Activated naive CD8-positive, alpha-beta T cell treated with anti-CD3 and anti-CD28 coated beads, Interleukin-2, amount 10 ng/mL, durations not matched to agents 7 days and 5 days (primary cell): Measurements from ENCODE around the gene ZFAND3. TPM values are rescaled to one million over a fixed set of nuclear protein-coding genes. Genes with fewer than 3 reads are reported as not detected.

Source experiments
- ATAC-seq: fragments of 150-1000 bp; cut with Tn5 transposase; one replicate; pipeline ENCODE4 v1.10.0; 2021; ENCODE audit warnings: low read depth, moderate library complexity
- POLR2A ChIA-PET: fragments of 350-600 bp; sonication (Branson Sonifier 250); formaldehyde crosslinking; loops from one replicate; lab custom pipeline; 2021; ENCODE audit warnings: antibody characterized with exemption; lab: Charles Lee
- DNase-seq: peaks from one replicate; pipeline ENCODE4 v3.0.0; 2021
- H3K27ac Mint-ChIP-seq: one replicate; pipeline ENCODE4 v1.8.0; 2022; ENCODE audit warnings: mild to moderate bottlenecking, mixed read lengths
- H3K27me3 Mint-ChIP-seq: one replicate; pipeline ENCODE4 v1.8.0; 2022; ENCODE audit warnings: mild to moderate bottlenecking, moderate library complexity, mixed read lengths
- H3K36me3 Mint-ChIP-seq: one replicate; pipeline ENCODE4 v1.8.0; 2021; ENCODE audit warnings: mild to moderate bottlenecking, mixed read lengths
- H3K4me1 Mint-ChIP-seq: one replicate; pipeline ENCODE4 v1.8.0; 2021; ENCODE audit warnings: mixed read lengths
- H3K4me3 Mint-ChIP-seq: one replicate; pipeline ENCODE4 v1.8.0; 2022; ENCODE audit warnings: mild to moderate bottlenecking, moderate library complexity, mixed read lengths
- H3K9me3 Mint-ChIP-seq: one replicate; pipeline ENCODE4 v1.8.0; 2021; ENCODE audit warnings: mixed read lengths
- total RNA-seq, 2 experiments: library from RNA; stranded (reverse); gene quantifications; one replicate each; pipeline ENCODE4 v1.2.3, GENCODE V29; 2021

ZFAND3 gene
- total RNA-seq, 2 experiments from 2014 or later, result 35.7 to 36.3 TPM

DNA sequence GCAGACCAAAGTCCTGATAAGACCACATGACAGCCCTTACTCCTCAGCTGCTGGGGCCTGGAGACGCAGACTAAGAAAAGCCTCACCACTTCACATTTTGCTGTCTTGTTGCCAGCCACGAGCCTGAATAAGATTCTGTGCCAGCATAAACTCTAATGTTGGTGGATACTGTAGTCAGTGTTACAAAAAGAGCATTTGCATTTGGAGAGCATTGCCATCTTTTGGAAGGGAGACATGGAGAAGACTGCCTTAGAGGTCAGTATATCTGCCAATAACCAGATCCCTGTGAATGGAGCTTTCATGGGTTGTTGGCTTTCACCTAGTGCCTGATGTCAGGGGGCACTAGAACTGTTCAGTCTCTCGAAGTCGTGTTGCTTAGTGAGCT lies 315.2 kb downstream of the ZFAND3 start:
- POLR2A ChIA-PET, result no interaction called here
- H3K4me1 Mint-ChIP-seq, result peaks cover 25% of the 10 kb centered on the region
- no peak overlapping the region for H3K27ac Mint-ChIP-seq
- ATAC-seq (no peak), DNase-seq (no peak)
- H3K4me3 Mint-ChIP-seq, result no peak overlapping the region
- H3K36me3 Mint-ChIP-seq, result peaks cover 15% of the 10 kb centered on the region
- H3K9me3 Mint-ChIP-seq, result no peaks in the 10 kb centered on the region
- no peaks in the 10 kb centered on the region for H3K27me3 Mint-ChIP-seq

DNA sequence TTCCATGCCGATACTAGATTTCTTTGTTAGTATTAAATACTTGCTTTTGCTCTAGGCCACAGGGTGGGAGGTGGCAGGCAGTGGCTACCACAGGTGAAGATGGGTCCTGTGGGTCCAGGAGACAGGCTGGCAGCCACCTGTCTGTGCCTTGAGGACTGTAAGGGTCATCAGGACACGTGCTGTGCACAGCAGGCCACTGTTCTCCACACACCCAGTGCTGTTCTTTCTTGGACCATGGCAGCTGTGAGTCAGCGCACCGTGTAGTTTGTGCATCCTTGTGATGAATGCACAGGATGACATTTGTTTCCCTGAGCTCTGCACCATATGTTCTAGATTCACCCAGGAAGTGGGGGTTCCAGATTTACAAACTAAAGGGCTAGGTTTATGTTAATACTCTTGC lies 317.0 kb downstream of the ZFAND3 start:
- Mint-ChIP-seq H3K36me3 (peaks cover 7% of the 10 kb centered on the region), H3K27me3 (no peaks in the 10 kb centered on the region), H3K9me3 (no peaks in the 10 kb centered on the region), H3K4me1 (peaks cover 11% of the 10 kb centered on the region), H3K27ac (no peak overlapping the region), H3K4me3 (no peak overlapping the region)
- ATAC-seq (no peak), DNase-seq (no peak)
- POLR2A ChIA-PET, result no interaction called here

DNA sequence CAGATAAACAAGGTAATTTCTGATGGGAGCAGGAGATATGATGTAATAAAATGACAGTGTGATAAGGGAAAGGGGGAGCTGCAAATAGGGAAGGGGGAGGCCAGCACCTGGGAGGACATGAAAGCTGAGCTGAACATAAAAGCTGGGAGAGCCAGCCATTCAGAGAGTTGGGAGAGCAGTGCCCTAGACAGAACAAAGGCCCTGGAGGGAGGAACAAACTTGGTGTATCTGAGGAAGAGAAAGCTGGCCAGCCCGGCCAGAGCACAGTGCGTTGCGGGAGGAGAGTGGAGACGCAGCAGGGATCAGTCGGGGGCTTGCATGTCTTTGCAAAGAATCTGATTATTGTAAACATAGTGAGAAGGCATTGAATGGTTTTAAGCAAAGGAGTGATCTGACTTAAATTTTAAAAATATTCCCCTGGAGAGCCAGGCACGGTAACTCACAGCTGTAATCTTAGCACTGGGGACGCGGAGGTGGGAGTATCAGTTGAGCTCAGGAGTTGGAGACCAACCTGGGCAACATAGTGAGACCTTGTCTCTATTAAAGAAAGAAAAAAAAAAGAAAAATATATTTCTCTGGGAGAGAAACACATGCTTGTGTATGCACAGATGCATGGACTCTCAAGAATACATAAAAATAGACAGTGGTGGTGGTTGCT lies 318.2 kb downstream of the ZFAND3 start:
- ATAC-seq, result no peak
- H3K9me3 Mint-ChIP-seq, result no peaks in the 10 kb centered on the region
- H3K4me1 Mint-ChIP-seq, result peaks cover 7% of the 10 kb centered on the region
- peaks cover 7% of the 10 kb centered on the region for H3K36me3 Mint-ChIP-seq
- no peaks in the 10 kb centered on the region for H3K27me3 Mint-ChIP-seq
- H3K4me3 Mint-ChIP-seq, result no peak overlapping the region
- no peak for DNase-seq
- POLR2A ChIA-PET, result no interaction called here
- no peak overlapping the region for H3K27ac Mint-ChIP-seq

DNA sequence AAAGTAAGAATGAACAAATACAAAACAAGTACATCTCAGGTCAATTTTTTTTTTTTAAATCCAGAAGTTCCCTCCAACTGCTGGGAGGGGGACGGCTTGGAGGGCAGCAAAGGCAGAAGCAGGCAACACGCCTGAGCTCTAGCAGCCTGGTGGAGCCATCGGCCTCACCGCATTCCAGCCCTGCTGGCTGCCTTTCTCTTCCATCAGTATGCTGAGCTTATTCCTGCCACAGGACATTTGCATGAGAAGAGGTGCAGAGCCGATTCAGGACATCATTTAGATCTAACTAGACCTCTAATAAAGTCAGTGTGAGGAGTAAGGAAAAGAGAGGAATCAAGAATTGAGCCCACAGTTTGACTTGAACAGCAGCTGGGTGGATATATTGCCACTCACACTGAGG lies 318.8 kb downstream of the ZFAND3 start:
- Mint-ChIP-seq H3K9me3 (no peaks in the 10 kb centered on the region), H3K27me3 (no peaks in the 10 kb centered on the region), H3K4me1 (peaks cover 5% of the 10 kb centered on the region), H3K27ac (no peak overlapping the region), H3K36me3 (peaks cover 7% of the 10 kb centered on the region), H3K4me3 (no peak overlapping the region)
- DNase-seq, result no peak
- POLR2A ChIA-PET, result no interaction called here
- ATAC-seq, result no peak

DNA sequence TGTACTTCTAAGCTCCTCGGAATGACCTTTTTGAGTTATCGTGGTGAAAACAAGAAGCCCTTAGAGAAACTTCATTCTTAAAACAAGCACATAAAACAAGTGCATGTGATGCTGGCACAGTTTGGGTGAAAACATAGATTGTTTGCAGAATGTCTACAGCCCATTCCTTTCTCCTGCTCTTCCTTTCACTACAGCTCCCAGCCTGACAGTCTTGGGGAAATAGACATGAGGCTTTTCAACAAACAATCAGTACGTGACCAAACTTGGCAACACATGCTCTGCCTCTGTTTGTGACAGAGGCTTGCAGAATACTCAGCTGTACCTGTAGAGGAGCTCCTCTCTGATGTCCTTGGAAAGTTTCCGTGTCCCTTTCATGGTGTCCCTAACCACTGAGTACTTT lies 321.6 kb downstream of the ZFAND3 start:
- Mint-ChIP-seq H3K4me3 (no peak overlapping the region), H3K27ac (no peak overlapping the region), H3K27me3 (no peaks in the 10 kb centered on the region), H3K4me1 (peaks cover 7% of the 10 kb centered on the region), H3K9me3 (no peaks in the 10 kb centered on the region), H3K36me3 (peaks cover 2% of the 10 kb centered on the region)
- POLR2A ChIA-PET, result no interaction called here
- no peak for DNase-seq
- ATAC-seq, result no peak

DNA sequence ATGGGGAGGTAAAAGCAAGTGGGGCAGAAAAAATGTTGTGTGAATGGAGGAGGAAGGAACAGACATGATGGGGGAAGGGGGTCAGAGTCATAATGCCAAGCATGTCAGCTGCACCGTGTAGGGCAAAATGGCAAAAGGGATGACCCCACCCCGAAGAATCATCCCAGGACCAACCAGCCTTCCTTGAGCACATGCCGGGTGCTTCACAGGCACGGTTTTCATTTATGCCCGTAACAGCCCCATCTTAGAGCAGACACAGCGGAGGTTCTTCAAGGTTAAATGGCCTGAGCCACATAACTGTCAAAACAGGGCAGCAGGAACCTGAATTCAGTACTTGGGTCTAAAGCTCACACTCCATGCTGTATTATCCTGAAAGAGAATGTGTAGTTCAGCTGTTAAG lies 322.2 kb downstream of the ZFAND3 start:
- POLR2A ChIA-PET, result no interaction called here
- no peaks in the 10 kb centered on the region for H3K27me3 Mint-ChIP-seq
- DNase-seq (no peak), ATAC-seq (no peak)
- peaks cover 2% of the 10 kb centered on the region for H3K36me3 Mint-ChIP-seq
- H3K27ac Mint-ChIP-seq, result no peak overlapping the region
- no peaks in the 10 kb centered on the region for H3K9me3 Mint-ChIP-seq
- no peak overlapping the region for H3K4me3 Mint-ChIP-seq
- peaks cover 7% of the 10 kb centered on the region for H3K4me1 Mint-ChIP-seq

DNA sequence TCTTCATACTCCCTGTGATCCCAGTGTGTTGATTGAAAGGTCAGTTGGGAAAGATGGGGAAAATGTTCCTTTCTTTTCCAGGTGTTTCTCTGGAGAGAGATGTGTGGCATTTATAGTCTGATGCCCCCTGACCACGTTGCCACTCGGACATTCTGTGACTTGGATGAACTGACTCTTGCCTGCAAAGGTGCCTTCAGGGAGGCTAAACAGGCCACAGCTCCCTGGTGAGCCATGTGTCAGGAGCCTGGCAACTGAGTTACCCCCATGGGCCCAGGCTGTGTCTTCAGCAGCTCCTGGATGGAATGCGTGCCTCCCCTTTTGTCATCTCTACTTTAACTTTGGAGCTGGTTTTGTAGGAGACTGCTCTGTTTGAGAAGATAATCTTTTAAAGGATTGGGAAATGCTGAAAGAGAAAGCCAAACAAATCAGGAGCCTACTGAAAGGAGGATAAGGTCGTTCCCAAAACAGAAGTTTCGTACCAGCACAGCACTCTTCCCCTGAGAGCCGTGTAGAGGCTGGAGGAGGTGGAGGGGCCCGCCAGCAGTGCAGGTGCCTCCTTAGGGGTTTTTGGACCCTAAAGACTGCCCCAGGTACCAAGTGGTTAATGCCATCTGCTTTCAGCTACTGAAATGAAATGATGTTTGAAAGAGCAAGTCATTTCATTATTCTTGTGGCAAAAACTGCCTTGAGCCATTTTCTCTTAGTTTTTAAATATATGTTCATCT lies 322.8 kb downstream of the ZFAND3 start:
- DNase-seq (no peak), ATAC-seq (no peak)
- H3K9me3 Mint-ChIP-seq, result no peaks in the 10 kb centered on the region
- H3K36me3 Mint-ChIP-seq, result peaks cover 2% of the 10 kb centered on the region
- no peak overlapping the region for H3K27ac Mint-ChIP-seq
- POLR2A ChIA-PET, result no interaction called here
- no peaks in the 10 kb centered on the region for H3K27me3 Mint-ChIP-seq
- peaks cover 7% of the 10 kb centered on the region for H3K4me1 Mint-ChIP-seq
- H3K4me3 Mint-ChIP-seq, result no peak overlapping the region

DNA sequence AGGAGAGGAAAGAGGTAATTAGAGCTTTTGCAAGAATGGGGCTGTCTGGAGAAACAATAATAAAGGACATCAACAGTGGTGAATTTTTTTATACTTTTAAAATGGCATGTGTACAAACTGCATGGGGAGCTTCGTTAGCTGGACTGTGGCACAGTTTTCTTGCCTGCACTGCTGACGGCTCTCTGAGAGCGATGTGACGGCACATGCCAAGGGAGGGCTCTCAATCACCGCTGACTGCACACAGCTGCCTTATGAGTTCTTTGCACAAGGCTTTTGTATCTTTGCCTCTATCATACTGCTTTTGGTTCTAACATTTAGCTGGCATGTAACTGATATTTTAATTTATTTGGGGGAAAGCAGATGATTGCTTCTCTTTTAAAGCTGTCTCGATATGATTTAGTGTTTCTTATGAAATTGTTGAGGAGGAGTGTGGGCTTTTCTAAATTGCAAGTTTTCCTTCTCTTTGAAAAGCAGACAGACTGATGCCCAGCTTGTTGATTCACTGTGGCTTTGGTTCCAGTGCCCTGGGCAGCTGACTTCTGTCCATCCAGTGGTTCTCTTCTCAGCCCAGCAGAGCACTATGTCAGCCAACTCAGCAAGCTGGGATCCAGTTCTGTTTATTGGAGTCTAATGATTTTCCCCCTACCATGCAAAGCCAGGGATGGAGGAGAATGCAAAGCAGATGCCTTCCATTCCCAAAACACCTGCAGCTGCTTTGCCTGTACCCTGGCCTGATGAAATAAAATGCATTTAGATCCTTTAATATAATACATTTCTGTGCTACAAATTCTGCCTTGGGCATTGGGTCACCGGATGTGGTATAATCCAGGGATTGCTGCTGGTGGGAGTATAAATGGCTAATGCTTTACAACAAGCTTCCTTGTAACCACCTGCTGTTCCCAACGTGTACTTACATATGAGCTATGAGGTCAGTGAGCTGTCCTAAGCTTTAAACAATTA lies 323.9 kb downstream of the ZFAND3 start:
- H3K4me1 Mint-ChIP-seq, result peaks cover 11% of the 10 kb centered on the region
- H3K27me3 Mint-ChIP-seq, result no peaks in the 10 kb centered on the region
- POLR2A ChIA-PET, result no interaction called here
- peaks cover 2% of the 10 kb centered on the region for H3K36me3 Mint-ChIP-seq
- H3K27ac Mint-ChIP-seq, result no peak overlapping the region
- no peak for DNase-seq
- H3K4me3 Mint-ChIP-seq, result no peak overlapping the region
- H3K9me3 Mint-ChIP-seq, result no peaks in the 10 kb centered on the region
- ATAC-seq, result no peak

DNA sequence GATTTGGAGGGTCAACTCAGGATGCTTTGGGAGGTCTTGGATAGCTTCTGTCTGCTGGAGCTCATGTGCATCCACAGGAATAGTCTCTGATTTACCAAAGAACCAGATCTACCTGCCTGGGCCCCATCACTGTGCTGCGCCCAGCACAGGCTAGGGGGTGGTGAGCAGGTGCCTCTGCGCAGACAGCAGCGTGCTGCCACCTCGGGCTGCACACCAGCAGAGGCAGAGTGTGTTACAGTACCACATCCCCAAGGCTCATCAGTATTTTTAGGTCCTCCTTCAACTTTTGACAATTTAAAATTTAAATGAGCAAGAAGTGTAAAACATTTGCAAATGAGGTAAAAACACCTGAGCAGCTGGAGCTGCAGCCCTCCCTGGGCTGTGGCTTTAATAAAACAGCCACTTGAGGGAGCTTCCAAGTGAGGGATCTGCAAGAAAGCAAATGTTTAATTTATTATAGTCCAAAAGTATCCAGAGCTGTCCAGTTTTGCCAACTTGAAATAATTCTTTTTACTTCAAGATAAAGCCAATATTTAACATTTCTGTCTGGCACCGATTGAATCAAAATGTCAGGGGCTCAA lies 324.9 kb downstream of the ZFAND3 start:
- H3K36me3 Mint-ChIP-seq, result peaks cover 4% of the 10 kb centered on the region
- H3K9me3 Mint-ChIP-seq, result no peaks in the 10 kb centered on the region
- ATAC-seq, result no peak
- no peak overlapping the region for H3K4me3 Mint-ChIP-seq
- H3K27ac Mint-ChIP-seq, result no peak overlapping the region
- H3K4me1 Mint-ChIP-seq, result peaks cover 9% of the 10 kb centered on the region
- H3K27me3 Mint-ChIP-seq, result no peaks in the 10 kb centered on the region
- POLR2A ChIA-PET, result no interaction called here
- DNase-seq, result no peak

DNA sequence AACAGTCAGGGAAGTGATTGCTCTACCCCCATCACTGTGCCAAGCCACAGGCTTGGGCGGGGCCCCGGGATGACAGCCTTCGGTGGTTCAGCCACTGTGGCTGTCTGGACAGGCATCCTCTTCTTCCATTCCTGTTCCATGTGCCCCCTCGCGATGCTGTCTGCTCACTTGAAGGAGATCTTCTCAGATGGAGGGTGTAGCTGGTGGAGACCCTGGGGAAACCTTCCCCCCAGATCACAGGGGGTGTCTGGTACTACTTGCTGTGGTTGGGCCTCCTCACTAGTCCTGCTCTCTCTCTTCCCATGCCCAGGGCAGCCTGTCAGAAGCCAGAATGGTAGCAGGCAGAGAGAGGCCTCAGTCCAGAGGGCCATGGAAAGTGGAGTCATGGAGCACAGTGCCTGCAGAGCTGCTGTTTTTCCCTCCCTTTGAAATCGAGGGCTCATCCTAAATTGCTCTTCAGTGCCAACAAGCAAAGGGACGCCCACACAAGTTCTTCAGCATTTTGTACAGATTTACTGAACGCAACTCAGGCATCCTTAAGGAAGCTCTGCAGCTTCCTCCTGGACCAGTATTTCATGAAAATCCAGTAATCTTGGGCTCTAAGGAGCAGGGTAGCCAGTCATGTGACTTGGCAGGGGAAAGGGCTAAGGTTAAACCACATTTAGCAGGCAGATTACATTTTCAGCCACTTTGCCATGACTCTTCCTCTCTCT lies 326.6 kb downstream of the ZFAND3 start:
- Mint-ChIP-seq H3K27ac (no peak overlapping the region), H3K36me3 (peaks cover 3% of the 10 kb centered on the region), H3K9me3 (no peaks in the 10 kb centered on the region), H3K4me3 (no peak overlapping the region), H3K27me3 (no peaks in the 10 kb centered on the region), H3K4me1 (peaks cover 9% of the 10 kb centered on the region)
- POLR2A ChIA-PET, result no interaction called here
- no peak for DNase-seq
- ATAC-seq, result no peak

DNA sequence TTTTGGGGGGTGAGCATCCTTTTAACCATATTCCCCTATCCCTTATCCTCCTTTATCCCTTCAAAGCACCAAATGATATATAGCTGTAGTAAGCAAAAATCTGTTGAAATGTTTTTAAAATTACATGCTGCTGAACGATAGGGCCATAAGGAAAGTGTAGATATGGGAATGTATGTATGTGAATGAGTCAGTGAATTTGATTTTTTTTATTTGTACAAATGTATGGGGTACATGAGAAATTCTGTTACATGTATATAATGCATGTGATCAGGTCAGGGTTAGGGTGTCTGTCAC lies 327.2 kb downstream of the ZFAND3 start:
- Mint-ChIP-seq H3K4me1 (peaks cover 9% of the 10 kb centered on the region), H3K9me3 (no peaks in the 10 kb centered on the region), H3K36me3 (peaks cover 3% of the 10 kb centered on the region), H3K27me3 (no peaks in the 10 kb centered on the region), H3K27ac (no peak overlapping the region), H3K4me3 (no peak overlapping the region)
- ATAC-seq (no peak), DNase-seq (no peak)
- POLR2A ChIA-PET, result no interaction called here

DNA sequence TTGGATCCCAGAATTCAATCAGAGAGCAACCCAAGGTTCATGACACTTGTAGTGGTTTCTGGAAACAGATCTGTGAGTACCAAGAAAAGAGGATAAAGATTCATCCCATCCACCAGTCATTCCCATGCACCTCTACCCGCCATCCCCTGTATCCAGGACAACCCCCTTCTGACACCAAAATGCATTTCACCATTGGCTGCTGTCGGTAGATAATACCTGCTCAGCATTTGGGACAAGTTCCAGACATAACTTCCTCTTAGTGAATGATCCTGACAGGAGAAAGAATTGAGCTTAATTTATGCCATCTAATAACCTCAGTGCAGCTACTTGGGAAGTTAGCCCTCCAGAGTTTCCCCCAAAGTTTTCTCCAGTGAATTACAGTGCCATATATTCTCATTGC lies 329.1 kb downstream of the ZFAND3 start:
- no peak overlapping the region for H3K4me3 Mint-ChIP-seq
- H3K27ac Mint-ChIP-seq, result no peak overlapping the region
- H3K36me3 Mint-ChIP-seq, result peaks cover 3% of the 10 kb centered on the region
- no peak for DNase-seq
- peaks cover 9% of the 10 kb centered on the region for H3K4me1 Mint-ChIP-seq
- H3K27me3 Mint-ChIP-seq, result no peaks in the 10 kb centered on the region
- ATAC-seq, result no peak
- POLR2A ChIA-PET, result no interaction called here
- no peaks in the 10 kb centered on the region for H3K9me3 Mint-ChIP-seq

DNA sequence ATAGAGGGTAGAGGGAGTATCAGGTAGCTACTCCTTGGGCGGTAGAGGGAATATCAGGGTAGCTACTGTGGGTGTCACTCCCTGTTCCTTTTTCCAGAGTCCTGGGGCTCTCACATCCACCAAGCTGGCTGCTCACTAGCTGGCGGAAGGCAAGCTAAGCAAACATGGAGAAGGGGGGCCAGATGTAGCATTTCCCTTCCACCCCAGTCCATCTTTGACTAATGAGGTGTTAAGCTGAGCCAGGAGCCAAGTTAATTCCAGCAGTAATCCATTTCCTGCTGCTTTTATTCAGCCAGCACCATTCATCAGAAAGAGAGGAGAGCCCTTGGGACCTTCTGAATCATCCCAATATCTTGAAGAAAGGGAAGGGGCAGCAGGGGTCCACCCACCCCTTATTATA lies 330.0 kb downstream of the ZFAND3 start:
- ATAC-seq (no peak), DNase-seq (no peak)
- POLR2A ChIA-PET, result no interaction called here
- Mint-ChIP-seq H3K9me3 (no peaks in the 10 kb centered on the region), H3K36me3 (peaks cover 3% of the 10 kb centered on the region), H3K4me3 (no peak overlapping the region), H3K4me1 (peaks cover 9% of the 10 kb centered on the region), H3K27me3 (no peaks in the 10 kb centered on the region), H3K27ac (no peak overlapping the region)
